Measurements from ENCODE around the gene GABBR1. TPM values are rescaled to one million over a fixed set of nuclear protein-coding genes. Genes with fewer than 3 reads are reported as not detected.

Gene GABBR1
- total RNA-seq, 2 donors from 2014 or later = 19.4 to 30.7 TPM

GRCh38 chr6:29531668-29532067 is 101.3 kb downstream of the GABBR1 start:
- no peak for DNase-seq (ENCODE audit: low spot score)
- Histone ChIP-seq H3K9me3 (no peaks in the 10 kb centered on the region), H3K36me3 (no peaks in the 10 kb centered on the region), H3K4me3 (no peak overlapping the region), H3K27me3 (replicated peaks; ENCODE audit: insufficient read depth) (no peaks in the 10 kb centered on the region), H3K4me1 (replicated peaks) (no peaks in the 10 kb centered on the region), H3K27ac (no peak overlapping the region)
- no peak for TF ChIP-seq CTCF (IDR thresholded peaks at IDR 0.05)
- TF ChIP-seq POLR2A (IDR thresholded peaks at IDR 0.05) = no peak
- no peak for TF ChIP-seq POLR2AphosphoS5 (IDR thresholded peaks at IDR 0.05)
- WGBS = 69% methylated on average over 3 of the region's 3 CpGs
- intact Hi-C loops (cut with DNase I) = no loop called here

- intact Hi-C loops (cut with DNase I) = no loop called here
- WGBS = 85% methylated on average over 2 of the region's 2 CpGs
- Histone ChIP-seq H3K4me1 (replicated peaks) (no peaks in the 10 kb centered on the region), H3K36me3 (no peaks in the 10 kb centered on the region), H3K9me3 (no peaks in the 10 kb centered on the region), H3K27me3 (replicated peaks; ENCODE audit: insufficient read depth) (no peaks in the 10 kb centered on the region), H3K4me3 (no peak overlapping the region), H3K27ac (no peak overlapping the region)
- TF ChIP-seq POLR2A (IDR thresholded peaks at IDR 0.05) = no peak
- no peak for TF ChIP-seq CTCF (IDR thresholded peaks at IDR 0.05)
- no peak for TF ChIP-seq POLR2AphosphoS5 (IDR thresholded peaks at IDR 0.05)
- no peak for DNase-seq (ENCODE audit: low spot score)
Observed at GRCh38 chr6:29530671-29531310, 102.2 kb downstream of the GABBR1 start.

- WGBS = 76% methylated on average over 3 of the region's 3 CpGs
- Histone ChIP-seq H3K9me3 (no peaks in the 10 kb centered on the region), H3K27ac (no peak overlapping the region)
Observed at GRCh38 chr6:29529956-29530355, 103.0 kb downstream of the GABBR1 start.

GRCh38 chr6:29528988-29529560 is 103.9 kb downstream of the GABBR1 start:
- intact Hi-C loops (cut with DNase I) = no loop called here
- Histone ChIP-seq H3K4me1 (replicated peaks) (no peaks in the 10 kb centered on the region), H3K27ac (no peak overlapping the region), H3K4me3 (no peak overlapping the region), H3K36me3 (no peaks in the 10 kb centered on the region), H3K27me3 (replicated peaks; ENCODE audit: insufficient read depth) (no peaks in the 10 kb centered on the region), H3K9me3 (no peaks in the 10 kb centered on the region)
- DNase-seq (ENCODE audit: low spot score) = no peak
- 83% methylated on average over 2 of the region's 2 CpGs for WGBS
- no peak for TF ChIP-seq POLR2AphosphoS5 (IDR thresholded peaks at IDR 0.05)

More at GRCh38 chr6:29529956-29530355, 103.0 kb downstream of the GABBR1 start:
- Histone ChIP-seq H3K4me1 (replicated peaks) (no peaks in the 10 kb centered on the region), H3K36me3 (no peaks in the 10 kb centered on the region), H3K27me3 (replicated peaks; ENCODE audit: insufficient read depth) (no peaks in the 10 kb centered on the region), H3K4me3 (no peak overlapping the region)
- intact Hi-C loops (cut with DNase I) = no loop called here
- TF ChIP-seq POLR2AphosphoS5 (IDR thresholded peaks at IDR 0.05) = no peak
- TF ChIP-seq CTCF (IDR thresholded peaks at IDR 0.05) = no peak
- no peak for TF ChIP-seq POLR2A (IDR thresholded peaks at IDR 0.05)
- no peak for DNase-seq (ENCODE audit: low spot score)

GRCh38 chr6:29528300-29528931 is 104.6 kb downstream of the GABBR1 start:
- intact Hi-C loops (cut with DNase I) = no loop called here
- TF ChIP-seq POLR2AphosphoS5 (IDR thresholded peaks at IDR 0.05) (no peak), CTCF (IDR thresholded peaks at IDR 0.05) (no peak), POLR2A (IDR thresholded peaks at IDR 0.05) (no peak)
- Histone ChIP-seq H3K27me3 (replicated peaks; ENCODE audit: insufficient read depth) (no peaks in the 10 kb centered on the region), H3K27ac (no peak overlapping the region), H3K4me1 (replicated peaks) (no peaks in the 10 kb centered on the region), H3K36me3 (no peaks in the 10 kb centered on the region), H3K9me3 (no peaks in the 10 kb centered on the region), H3K4me3 (no peak overlapping the region)
- DNase-seq (ENCODE audit: low spot score) = no peak
- WGBS = 86% methylated on average over 5 of the region's 5 CpGs
